MCF 10A (cell line): ENCODE measurements around the gene MICALL2. TPM values are rescaled to one million over a fixed set of nuclear protein-coding genes. Genes with fewer than 3 reads are reported as not detected.

Experiments
- BruUV-seq: library from RNA; stranded (reverse); fragments of 400-500 nt; replicated peaks from 2 replicates; lab custom pipeline; 2021; lab: Mats Ljungman, UMichigan
- CTCF ChIA-PET: fragments of 300-600 bp; sonication (Branson Sonifier 250); formaldehyde crosslinking; extraction: SDS; loops from one replicate; lab custom pipeline; 2021; ENCODE audit warnings: antibody characterized with exemption, inconsistent platforms; lab: Yijun Ruan, JAX
- POLR2A ChIA-PET: fragments of 300-600, 350-650 bp; sonication (Branson Sonifier 250); formaldehyde crosslinking; extraction: SDS; loops from one replicate; lab custom pipeline; 2020; ENCODE audit warnings: antibody characterized with exemption, inconsistent platforms; lab: Yijun Ruan, JAX
- DNase-seq: peaks from one replicate; pipeline ENCODE4 v3.0.0-alpha.2; 2018; ENCODE audit not compliant: unreplicated experiment
- H3K27ac Mint-ChIP-seq: one replicate; pipeline ENCODE4 v1.8.0; 2022; ENCODE audit warnings: mild to moderate bottlenecking, low read depth, mixed read lengths; ENCODE audit not compliant: unreplicated experiment
- H3K27me3 Mint-ChIP-seq: one replicate; pipeline ENCODE4 v1.8.0; 2022; ENCODE audit warnings: mixed read lengths; ENCODE audit not compliant: insufficient read depth, unreplicated experiment
- H3K36me3 Mint-ChIP-seq: one replicate; pipeline ENCODE4 v1.8.0; 2022; ENCODE audit warnings: mild to moderate bottlenecking, moderate library complexity, mixed read lengths; ENCODE audit not compliant: insufficient read depth, unreplicated experiment
- H3K4me1 Mint-ChIP-seq: one replicate; pipeline ENCODE4 v1.8.0; 2022; ENCODE audit warnings: mixed read lengths; ENCODE audit not compliant: insufficient read depth, unreplicated experiment
- H3K4me3 Mint-ChIP-seq: one replicate; pipeline ENCODE4 v1.8.0; 2022; ENCODE audit warnings: mild to moderate bottlenecking, moderate library complexity, mixed read lengths; ENCODE audit not compliant: unreplicated experiment
- H3K9me3 Mint-ChIP-seq: one replicate; pipeline ENCODE4 v1.8.0; 2022; ENCODE audit warnings: mixed read lengths; ENCODE audit not compliant: unreplicated experiment
- intact Hi-C: fragments of 100-400 bp; cut with micrococcal nuclease; formaldehyde crosslinking; loops from 2 replicates; pipeline ENCODE4 v1.14.1; 2022
- total RNA-seq: library from RNA; stranded (reverse); gene quantifications from 2 replicates; pipeline ENCODE4 v1.2.3, GENCODE V29; 2022
- TF ChIP-seq, protein P1 (sequence below): fragments of 200-600 bp; IDR thresholded peaks from one replicate; pipeline ENCODE4 v1.8.0; 2022; ENCODE audit warnings: antibody characterized with exemption, mild to moderate bottlenecking; ENCODE audit not compliant: unreplicated experiment

The MICALL2 gene
- total RNA-seq, 1 experiment from 2014 or later = 15.8 TPM

DNA sequence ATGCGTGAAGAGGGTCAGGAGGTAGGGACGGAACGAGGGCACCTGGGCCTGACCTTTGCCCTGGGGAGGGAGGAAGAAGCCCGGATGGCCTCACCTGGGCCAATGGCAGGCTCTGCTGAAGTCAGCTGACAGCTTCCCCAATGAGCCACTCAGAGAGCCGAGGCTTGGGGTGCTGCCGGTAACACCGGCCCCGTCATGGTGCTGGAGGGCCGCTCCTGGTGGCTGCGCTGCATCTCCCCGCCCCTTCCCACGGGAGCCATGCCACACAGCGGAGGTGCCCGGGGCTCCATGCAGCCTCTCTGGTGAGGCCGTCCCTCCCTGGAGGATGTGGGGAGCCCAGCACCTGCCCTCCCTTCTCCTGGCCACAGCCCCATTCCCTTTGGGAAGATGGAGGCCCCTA lies 17.6 kb upstream of the MICALL2 start:
- no TSS peak for BruUV-seq
- Mint-ChIP-seq H3K4me1 (no peaks in the 10 kb centered on the region), H3K27me3 (no peaks in the 10 kb centered on the region), H3K9me3 (no peaks in the 10 kb centered on the region), H3K27ac (no peak overlapping the region), H3K4me3 (no peak overlapping the region), H3K36me3 (peaks cover 27% of the 10 kb centered on the region)
- CTCF ChIA-PET = interaction anchor here (0.6 kb wide), 1 partner anchor 54 kb away, joined by 3 read pairs; no protein-coding TSS in a partner anchor
- POLR2A ChIA-PET = no interaction called here
- no peak for DNase-seq
- TF ChIP-seq, protein P1, sequence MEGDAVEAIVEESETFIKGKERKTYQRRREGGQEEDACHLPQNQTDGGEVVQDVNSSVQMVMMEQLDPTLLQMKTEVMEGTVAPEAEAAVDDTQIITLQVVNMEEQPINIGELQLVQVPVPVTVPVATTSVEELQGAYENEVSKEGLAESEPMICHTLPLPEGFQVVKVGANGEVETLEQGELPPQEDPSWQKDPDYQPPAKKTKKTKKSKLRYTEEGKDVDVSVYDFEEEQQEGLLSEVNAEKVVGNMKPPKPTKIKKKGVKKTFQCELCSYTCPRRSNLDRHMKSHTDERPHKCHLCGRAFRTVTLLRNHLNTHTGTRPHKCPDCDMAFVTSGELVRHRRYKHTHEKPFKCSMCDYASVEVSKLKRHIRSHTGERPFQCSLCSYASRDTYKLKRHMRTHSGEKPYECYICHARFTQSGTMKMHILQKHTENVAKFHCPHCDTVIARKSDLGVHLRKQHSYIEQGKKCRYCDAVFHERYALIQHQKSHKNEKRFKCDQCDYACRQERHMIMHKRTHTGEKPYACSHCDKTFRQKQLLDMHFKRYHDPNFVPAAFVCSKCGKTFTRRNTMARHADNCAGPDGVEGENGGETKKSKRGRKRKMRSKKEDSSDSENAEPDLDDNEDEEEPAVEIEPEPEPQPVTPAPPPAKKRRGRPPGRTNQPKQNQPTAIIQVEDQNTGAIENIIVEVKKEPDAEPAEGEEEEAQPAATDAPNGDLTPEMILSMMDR = no peak
- intact Hi-C loops = no loop called here

DNA sequence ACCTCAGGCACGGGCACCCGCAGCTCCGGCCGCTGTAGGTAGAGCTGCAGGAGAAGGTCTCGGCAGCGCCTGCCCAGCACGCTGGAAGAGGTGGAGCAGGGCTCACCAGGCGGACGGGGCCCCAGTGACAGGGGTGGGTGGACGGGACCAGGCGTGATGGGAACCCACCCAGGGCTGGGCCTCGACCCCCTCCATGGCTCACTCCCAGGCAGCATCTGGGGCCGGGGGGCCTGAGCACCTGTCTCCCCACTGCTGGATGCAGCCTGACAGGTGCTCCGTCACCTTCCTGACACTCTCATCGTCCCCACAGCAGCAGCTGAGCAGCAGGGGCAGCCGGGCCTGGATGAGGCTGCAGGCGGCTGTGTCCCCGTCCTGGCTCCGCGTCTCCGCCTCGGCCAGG lies 16.7 kb upstream of the MICALL2 start:
- TF ChIP-seq, protein P1 = no peak
- intact Hi-C loops = no loop called here
- CTCF ChIA-PET = interaction anchor here (0.6 kb wide), 1 partner anchor 55 kb away, joined by 3 read pairs; no protein-coding TSS in a partner anchor
- Mint-ChIP-seq H3K4me3 (no peak overlapping the region), H3K4me1 (no peaks in the 10 kb centered on the region), H3K36me3 (peaks cover 23% of the 10 kb centered on the region), H3K9me3 (no peaks in the 10 kb centered on the region), H3K27me3 (no peaks in the 10 kb centered on the region), H3K27ac (no peak overlapping the region)
- no peak for DNase-seq
- POLR2A ChIA-PET = interaction anchor here (0.7 kb wide), 1 partner anchor 39 kb away, joined by 3 read pairs; no protein-coding TSS in a partner anchor
- BruUV-seq = no TSS peak

DNA sequence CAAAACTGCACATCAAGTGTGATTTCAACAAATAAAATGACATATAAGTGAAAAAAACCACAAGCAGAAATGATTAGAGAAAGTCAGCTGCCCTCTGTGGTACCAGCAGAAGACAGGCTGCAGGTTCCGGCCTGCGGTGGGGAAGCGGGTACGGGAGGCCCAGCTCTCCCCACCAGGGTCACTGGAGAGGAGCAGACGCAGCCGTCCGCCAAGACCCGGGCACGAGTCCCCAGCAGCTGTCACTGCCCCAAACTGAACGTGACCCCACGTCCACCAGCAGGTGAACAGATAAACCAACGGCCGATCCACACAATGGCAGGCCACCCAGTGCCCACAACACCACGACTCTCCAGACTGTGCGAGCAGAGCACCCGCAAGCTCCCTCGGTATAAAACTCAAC lies 16.1 kb upstream of the MICALL2 start:
- BruUV-seq = no TSS peak
- CTCF ChIA-PET = interaction anchor here (0.5 to 2.2 kb wide), 5 partner anchors 14 to 601 kb away, joined by 3 to 11 read pairs (median 3); no protein-coding TSS in a partner anchor
- Mint-ChIP-seq H3K27me3 (no peaks in the 10 kb centered on the region), H3K4me3 (no peak overlapping the region), H3K36me3 (peaks cover 20% of the 10 kb centered on the region), H3K4me1 (no peaks in the 10 kb centered on the region), H3K9me3 (no peaks in the 10 kb centered on the region), H3K27ac (no peak overlapping the region)
- DNase-seq = no peak
- POLR2A ChIA-PET = no interaction called here
- TF ChIP-seq, protein P1 = no peak
- intact Hi-C loops = no loop called here

DNA sequence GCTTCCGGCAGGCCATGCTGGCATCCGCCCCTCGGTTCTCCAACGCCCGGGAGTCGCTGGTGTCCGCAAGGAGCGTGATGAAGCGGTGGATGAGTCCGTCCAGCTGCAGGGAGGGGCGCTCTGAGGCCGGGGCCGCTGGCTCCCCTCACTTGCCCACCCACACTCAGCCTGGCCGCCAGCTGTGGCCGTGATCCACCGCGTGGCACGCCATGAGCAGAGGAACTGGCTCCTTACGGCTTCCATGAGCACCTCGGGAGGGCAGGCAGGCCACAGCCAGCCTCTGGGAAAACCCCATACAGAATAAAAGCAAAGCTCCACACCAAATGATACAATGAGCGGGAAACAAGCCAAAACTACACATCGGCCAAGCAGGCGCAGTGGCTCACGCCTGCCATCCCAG lies 15.5 kb upstream of the MICALL2 start:
- Mint-ChIP-seq H3K27ac (no peak overlapping the region), H3K4me1 (no peaks in the 10 kb centered on the region), H3K4me3 (no peak overlapping the region), H3K27me3 (no peaks in the 10 kb centered on the region), H3K9me3 (no peaks in the 10 kb centered on the region), H3K36me3 (peaks cover 20% of the 10 kb centered on the region)
- ChIA-PET POLR2A (interaction anchor here (0.5 to 1.8 kb wide), 3 partner anchors 12 to 78 kb away, joined by 3 to 6 read pairs (median 4); no protein-coding TSS in a partner anchor), CTCF (interaction anchor here (0.6 to 2.2 kb wide), 19 partner anchors 10 to 399 kb away, joined by 3 to 21 read pairs (median 3); no protein-coding TSS in a partner anchor)
- no TSS peak for BruUV-seq
- intact Hi-C loops = loop anchor here (5.0 kb wide), 2 partner anchors 42 to 282 kb away; no protein-coding TSS in a partner anchor
- TF ChIP-seq, protein P1 = no peak
- no peak for DNase-seq
